ENCODE results near the gene IQSEC2. TPM values are rescaled to one million over a fixed set of nuclear protein-coding genes. Genes with fewer than 3 reads are reported as not detected.
A peak's percentile ranks its signal among the peaks of the same experiment; 100 is the strongest.

Gene IQSEC2
- total and polyA plus RNA-seq, 9 of the 15 experiments (the other 6 are each of a cell fraction or from before 2014, with no cell fraction given), result 2.7 to 41.8 (median 20.1) TPM

GRCh38 chrX:53253293-53254020 lies 27.9 kb downstream of the IQSEC2 start (continued):
- peak; percentile 26; the same call in 1 of the 2 replicates for TF ChIP-seq FOXJ2 (tag; IDR thresholded peaks at IDR 0.05)
- TF ChIP-seq NR4A1 (CRISPR knock-in tag; IDR thresholded peaks at IDR 0.05), result no peak
- 0 out of 2 replicates have a peak, but pooled peaks have one; percentile 14 for TF ChIP-seq NR4A1 (tag; IDR thresholded peaks at IDR 0.05)
- no peak for TF ChIP-seq DDX20 (tag; IDR thresholded peaks at IDR 0.05; ENCODE audit: low read depth)
- TF ChIP-seq HCFC1 (IDR thresholded peaks at IDR 0.05; ENCODE audit: low read depth, low read length), result no peak
- TF ChIP-seq CXXC5 (CRISPR knock-in tag; IDR thresholded peaks at IDR 0.05), result peak; percentile 71
- peak; percentile 69; the same call in 1 of the 2 replicates for TF ChIP-seq ZNF586 (CRISPR knock-in tag; conservative IDR thresholded peaks at IDR 0.05)
- peak; percentile 90 for TF ChIP-seq BRD9 (IDR thresholded peaks at IDR 0.05; ENCODE audit: low read depth, partially characterized antibody)
- TF ChIP-seq ZC3H4 (CRISPR knock-in tag; IDR thresholded peaks at IDR 0.05; ENCODE audit: borderline replicate concordance), result no peak
- TF ChIP-seq NUFIP1 (IDR thresholded peaks at IDR 0.05; ENCODE audit: partially characterized antibody), result no peak
- no peak for TF ChIP-seq COPS2 (conservative IDR thresholded peaks at IDR 0.05)
- TF ChIP-seq ZNF75A (CRISPR knock-in tag; IDR thresholded peaks at IDR 0.05), result no peak
- no peak for TF ChIP-seq PURB (CRISPR knock-in tag; IDR thresholded peaks at IDR 0.05; ENCODE audit: low read depth)
- TF ChIP-seq TRIM24 (IDR thresholded peaks at IDR 0.05), result peak; percentile 77 to 90
- no peak for TF ChIP-seq RB1 (IDR thresholded peaks at IDR 0.05; ENCODE audit: low read depth)
- peak; percentile 64; the same call in 1 of the 2 replicates for TF ChIP-seq SMARCA4 (IDR thresholded peaks at IDR 0.05)
- no peak for TF ChIP-seq SRF (CRISPR knock-in tag; IDR thresholded peaks at IDR 0.05)
- TF ChIP-seq EP400 (IDR thresholded peaks at IDR 0.05), result peak; percentile 84
- TF ChIP-seq ZBTB2 (IDR thresholded peaks at IDR 0.05), result no peak
- no peak for TF ChIP-seq ARNT (IDR thresholded peaks at IDR 0.05)
- TF ChIP-seq RBM17 (IDR thresholded peaks at IDR 0.05; ENCODE audit: borderline replicate concordance, low read depth, low read length), result no peak
- no peak for TF ChIP-seq SUPT5H (IDR thresholded peaks at IDR 0.05)
- 0 out of 2 replicates have a peak, but pooled peaks have one; percentile 22 for TF ChIP-seq ZNF583 (CRISPR knock-in tag; IDR thresholded peaks at IDR 0.05)
- no peak for TF ChIP-seq CREB5 (CRISPR knock-in tag; IDR thresholded peaks at IDR 0.05)
- TF ChIP-seq ZNF212 (CRISPR knock-in tag; IDR thresholded peaks at IDR 0.05), result no peak
- TF ChIP-seq RAD51 (IDR thresholded peaks at IDR 0.05; ENCODE audit: borderline replicate concordance, low read depth), result no peak

Data from K562 (cell line).